Embryonic facial prominence (tissue), 1 donor: ENCODE results near the gene PLAAT5.

Experiments used
- DNase-seq: peaks from one replicate; pipeline ENCODE4 v3.0.0-alpha.2; 2016; ENCODE audit errors: extremely low spot score

PLAAT5 gene

DNA sequence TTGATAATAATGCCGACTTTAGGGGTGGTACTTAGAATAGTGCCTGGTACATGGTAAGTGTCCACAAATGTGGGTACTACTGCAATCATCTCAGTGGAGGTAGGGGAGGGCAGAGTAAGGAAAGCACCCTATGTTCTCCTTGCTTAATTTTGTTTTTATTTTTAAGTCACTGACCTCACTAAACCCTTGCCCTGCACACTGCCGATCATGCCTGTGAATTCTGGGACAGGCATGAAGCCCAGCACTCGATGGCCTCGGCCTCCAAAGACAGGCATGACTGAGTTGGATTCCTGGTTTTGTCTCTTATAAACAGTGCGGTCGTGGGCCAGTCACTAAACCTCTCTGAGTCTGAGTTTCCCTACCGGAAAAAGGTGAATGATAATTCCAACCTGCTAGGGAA lies 21.8 kb upstream of the PLAAT5 start:
- DNase-seq: no peak

DNA sequence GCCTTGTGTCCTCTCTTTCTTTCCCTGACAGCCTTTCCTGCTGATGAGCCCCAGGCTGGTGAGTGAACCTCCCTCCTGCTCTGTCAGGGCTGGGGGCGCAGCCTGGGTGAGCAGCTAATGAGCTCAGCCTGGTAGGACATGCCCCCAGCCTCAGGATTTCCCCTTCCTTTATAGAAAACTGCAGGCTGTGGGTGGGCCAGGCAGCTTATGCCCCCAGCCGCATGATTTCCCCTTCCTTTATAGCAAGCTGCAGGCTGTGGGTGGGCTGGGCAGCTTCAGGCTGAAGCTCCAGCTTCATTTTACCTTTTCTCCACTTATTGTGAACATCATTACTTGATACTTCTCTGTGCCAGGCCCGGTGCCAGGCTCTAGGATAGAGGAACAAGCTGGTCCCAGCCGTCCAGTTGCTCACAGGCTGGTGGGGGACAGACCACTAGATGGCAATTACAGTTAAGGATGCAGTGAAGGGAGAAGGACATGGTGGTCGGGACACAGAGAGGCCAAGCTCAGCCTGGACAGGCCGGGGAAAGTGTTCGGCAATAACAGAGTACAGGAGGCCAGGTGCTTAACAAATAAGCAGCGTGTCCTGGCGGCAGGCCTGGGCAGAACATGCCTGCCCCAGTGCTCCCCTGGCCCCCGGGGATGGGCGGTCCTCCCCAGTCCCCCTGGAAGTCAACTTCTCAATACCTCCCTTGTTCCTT lies 20.2 kb upstream of the PLAAT5 start:
- no peak for DNase-seq

DNA sequence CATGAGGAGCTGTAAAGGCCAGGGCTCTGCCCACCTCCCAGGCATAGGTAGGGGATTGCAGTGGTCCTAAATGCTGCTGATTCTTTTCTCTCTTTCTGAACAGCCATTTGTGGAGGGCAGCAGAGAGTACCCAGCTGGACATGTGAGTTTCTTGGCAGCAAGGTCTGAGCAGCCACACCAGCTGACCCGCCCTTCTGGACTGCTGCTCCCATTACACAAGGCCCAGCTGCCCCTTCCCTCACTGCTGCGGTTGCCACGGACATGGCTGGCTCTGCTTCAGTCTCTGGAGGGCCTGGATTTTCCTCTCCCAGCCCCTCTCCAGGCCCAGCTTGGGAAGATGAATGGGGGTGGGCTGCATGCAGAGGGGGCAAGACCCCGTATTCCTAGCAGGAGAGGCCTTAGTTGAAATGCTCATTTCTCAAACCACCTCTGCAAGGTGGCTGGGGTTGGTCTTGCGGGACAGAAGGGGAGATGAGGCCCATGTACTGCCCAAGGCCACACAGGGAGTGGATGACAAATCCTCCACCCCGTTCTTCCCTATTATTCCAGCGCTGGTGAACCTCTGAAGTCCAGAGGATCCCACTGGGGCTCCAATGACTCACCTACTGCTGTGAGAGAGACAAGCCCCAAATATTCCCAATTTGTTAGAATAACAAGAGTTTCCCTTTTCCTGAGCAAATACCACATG lies 19.5 kb upstream of the PLAAT5 start:
- no peak for DNase-seq

DNA sequence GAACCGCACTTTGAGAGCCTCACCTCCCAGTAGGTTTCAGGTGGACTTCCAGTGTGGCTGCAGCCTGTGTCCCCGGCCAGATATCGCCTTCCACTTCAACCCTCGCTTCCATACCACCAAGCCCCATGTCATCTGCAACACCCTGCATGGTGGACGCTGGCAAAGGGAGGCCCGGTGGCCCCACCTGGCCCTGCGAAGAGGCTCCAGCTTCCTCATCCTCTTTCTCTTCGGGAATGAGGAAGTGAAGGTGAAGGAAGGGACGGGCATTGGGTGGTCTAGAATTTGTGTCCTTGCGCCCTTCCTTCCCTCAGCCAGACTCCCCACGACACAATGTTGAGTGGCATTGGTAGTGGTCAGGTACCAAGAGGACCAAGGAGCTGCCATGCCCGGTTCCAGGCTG lies 17.8 kb upstream of the PLAAT5 start:
- no peak for DNase-seq

GRCh38 chr11:63508009-63508408 lies 17.0 kb upstream of the PLAAT5 start:
- DNase-seq: no peak

DNA sequence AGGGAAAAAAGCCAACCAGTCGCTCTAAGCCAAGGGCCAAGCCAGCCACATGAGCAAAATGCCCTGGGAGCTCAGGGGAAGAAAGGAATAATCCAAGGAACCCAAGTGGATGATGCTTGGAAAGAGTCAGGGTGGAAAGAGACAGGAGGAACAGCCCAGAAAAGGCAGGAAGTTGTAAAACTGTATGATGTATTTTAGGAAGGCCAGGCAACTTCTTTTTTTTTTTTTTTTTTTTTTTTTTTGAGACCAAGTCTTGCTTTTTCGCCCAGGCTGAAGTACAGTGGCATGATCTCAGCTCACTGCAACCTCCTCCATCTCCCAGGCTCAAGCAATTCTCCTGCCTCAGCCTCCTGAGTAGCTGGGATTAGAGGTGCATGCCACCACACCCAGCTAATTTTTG lies 16.5 kb upstream of the PLAAT5 start:
- no peak for DNase-seq

GRCh38 chr11:63506876-63507275 lies 15.9 kb upstream of the PLAAT5 start:
- no peak for DNase-seq

DNA sequence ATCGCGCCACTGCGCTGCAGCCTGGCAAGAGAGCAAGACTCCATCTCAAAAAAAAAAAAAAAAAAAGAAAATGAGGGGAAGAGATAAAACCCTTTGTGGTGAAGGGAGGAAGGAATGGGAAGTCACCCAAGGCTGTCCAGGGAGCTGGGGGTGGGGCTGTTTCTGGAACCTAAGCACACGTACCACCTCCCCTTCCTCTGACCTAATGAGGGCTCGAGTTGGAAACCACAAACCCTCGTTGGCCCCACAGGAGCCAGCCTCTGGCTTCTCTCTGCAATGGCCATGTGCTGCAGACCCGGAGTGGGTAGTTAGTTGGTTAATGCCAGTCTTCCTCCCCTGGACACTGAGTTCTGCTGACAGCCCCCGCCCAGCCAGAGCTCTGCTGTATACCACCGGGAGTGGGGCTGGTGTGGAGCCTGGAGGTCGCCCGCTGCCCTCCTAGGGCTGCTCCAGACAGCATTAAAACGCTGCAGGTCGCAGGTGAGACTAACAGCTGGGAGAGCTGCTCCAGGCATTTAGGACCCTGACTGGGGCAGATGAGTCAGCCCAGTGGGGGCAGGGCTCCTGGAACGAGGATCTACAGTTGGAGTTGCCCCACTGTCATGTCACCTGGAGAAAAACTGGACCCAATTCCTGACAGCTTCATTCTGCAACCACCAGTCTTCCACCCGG lies 15.0 kb upstream of the PLAAT5 start, which contains the start of gene LGALS12:
Gene LGALS12, plus strand, starts transcription at position 228 of the 672 bp plus-strand sequence. Its CDS starts 375 bp downstream, at position 603.
- no peak for DNase-seq

GRCh38 chr11:63504933-63505586 lies 14.1 kb upstream of the PLAAT5 start:
- no peak for DNase-seq

DNA sequence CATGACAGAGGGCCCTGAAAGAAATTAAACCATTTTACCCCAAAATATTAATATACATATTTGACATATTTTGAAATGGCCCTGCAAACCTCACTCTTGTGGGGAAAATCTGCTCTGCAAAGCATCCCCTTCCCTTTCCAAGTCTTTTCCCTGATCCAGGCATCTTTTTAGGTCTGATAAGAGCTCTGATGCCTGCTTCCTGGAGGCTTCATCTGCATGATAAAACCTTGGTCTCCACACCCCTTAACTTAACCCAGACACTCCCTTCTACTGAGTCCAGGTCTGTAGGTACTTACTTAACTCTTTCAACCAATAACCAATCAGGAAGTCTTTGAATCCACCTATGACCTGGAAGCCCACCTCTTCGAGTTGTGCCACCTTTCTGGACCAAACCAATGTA lies 13.1 kb upstream of the PLAAT5 start:
- DNase-seq: no peak

- DNase-seq: no peak
These were observed 12.5 kb upstream of the PLAAT5 start for GRCh38 chr11:63503492-63503891.

DNA sequence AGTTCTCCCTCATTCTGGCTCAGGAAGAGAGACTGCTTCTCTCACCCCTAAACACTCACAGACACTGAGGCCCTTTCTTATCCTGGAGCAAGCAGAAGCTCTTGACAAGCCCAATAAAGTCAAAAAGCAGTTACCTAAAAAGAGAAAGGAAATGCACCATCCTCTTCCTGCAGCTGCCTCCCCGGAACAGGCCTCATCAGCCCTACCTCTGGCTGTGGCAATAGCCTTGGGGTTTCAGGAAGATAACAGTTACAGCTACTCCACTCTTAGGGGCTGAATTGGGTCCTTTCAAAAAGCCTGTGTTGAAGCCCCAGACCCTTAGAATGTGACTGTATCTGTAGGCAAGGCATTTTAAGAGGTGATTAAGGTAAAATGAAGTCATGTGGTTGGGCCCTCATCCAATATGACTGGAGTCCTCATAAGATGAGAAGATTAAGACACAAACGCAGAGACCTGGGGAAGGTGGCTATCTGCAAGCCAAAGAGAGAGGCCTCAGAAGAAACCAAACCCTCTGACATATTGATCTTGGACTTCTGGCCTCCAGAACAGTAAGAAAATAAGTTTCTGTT lies 11.4 kb upstream of the PLAAT5 start:
- no peak for DNase-seq

GRCh38 chr11:63501236-63501635 lies 10.3 kb upstream of the PLAAT5 start:
- no peak for DNase-seq

- DNase-seq: no peak
These were observed 8.9 kb upstream of the PLAAT5 start for GRCh38 chr11:63499874-63500273.

DNA sequence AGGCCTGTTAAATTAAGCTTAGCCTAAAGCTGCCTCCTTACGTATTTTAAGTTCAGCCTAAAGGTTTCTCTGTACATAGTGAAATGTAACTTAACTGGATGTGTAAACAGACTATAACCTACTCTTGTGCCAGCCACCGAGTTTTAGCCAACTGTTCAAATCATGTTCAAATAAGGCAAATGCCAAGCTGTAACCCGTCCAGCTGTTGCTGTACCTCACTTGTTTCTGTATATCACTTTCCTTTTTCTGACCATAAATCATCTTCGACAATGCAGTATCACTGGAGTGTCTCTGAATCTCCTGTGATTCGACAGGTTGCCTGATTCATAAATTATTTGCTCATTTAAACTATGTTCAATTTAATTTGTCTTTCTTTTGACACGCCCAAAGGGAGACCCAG lies 4.0 kb upstream of the PLAAT5 start:
- no peak for DNase-seq

DNA sequence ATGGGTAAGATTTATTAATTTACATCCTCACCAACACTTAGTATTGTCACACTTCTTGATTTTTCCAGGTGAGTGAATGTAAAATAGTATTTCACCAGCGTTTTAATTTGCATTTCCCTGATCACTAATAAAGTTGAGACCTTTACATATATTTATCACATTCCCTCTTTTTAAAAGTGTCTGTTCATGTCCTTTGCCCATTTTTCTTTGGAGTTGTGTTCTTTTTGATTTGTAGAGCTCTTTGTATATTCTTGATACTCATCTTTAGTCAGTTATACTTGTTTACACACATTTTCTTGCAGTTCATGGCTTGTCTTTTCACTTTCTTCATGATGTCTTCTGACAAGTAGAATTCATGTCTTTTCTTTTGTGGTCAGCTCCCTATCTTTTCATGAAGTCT lies 2.2 kb upstream of the PLAAT5 start:
- DNase-seq: no peak

GRCh38 chr11:63492441-63492840 lies 1.5 kb upstream of the PLAAT5 start:
- no peak for DNase-seq

DNA sequence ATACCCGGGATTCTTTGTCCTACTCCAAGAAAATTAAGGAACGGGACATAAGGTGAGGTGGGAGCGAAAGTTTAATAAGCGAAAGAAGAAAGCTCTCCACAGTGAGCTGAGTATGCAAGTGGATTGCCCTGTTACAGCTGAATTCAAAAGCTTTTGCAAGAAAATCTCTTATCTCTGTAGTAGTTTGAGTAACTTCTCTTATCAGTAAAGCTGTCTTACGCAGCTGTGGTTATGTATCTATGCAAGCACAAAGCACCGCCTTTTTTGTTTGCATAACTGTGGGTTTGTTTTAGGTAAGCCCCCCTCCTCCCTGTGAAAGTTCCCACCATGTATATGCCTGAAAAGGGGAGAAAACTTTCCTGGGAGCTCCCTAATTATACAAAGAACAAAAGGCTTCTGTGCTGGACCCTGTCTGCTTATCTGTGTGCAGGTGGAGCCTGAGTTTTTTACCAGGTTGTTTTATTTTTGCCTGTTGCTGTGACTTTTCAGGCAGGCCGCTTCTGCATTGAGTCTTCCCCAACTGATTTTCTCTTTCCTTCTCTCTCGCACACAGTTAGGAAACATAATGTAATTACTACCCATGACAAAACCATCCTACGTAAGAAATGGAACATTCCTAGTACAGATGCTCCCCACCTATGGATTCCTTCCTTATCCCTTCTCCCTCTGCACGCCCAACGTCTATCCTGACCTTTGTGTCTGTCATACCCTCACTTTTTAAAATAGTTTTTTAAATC lies 837 bp upstream of the PLAAT5 start:
- DNase-seq: no peak

DNA sequence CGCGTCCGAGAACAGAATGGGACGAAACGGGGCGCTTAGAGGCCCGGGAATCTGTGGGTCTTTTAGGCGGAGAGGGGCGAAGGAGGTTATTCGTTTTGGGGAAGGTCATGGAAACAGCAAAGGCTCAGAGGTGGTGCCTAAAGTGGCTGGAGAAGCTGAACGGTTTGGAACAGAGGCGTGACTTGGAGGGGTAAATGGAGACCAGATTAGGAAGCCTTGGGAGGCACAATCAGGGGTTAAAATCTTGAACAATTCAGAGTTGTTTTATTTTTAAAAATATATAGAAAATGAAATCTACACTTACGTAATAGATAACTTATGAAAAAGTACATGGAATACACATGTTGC lies 247 bp upstream of the PLAAT5 start:
- DNase-seq: no peak

DNA sequence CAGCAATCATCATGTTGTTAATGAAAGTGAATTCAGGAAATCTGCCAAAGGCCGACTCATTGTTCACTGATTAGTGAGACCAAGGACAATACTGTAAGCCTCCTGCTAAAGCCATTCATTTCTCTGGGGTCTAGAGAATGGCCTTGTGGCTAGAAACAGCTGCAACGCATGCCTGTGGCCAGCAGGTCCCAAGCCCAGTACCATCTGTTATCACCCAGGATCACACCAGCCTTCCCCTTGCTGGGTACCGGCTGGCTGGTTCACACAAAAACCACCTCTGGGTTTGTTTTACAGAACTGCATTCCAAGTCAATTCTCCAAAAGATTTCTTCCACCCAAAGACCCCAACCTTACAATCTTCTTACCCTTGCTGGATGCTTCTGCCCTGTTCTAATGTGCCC lies 1.1 kb downstream of the PLAAT5 start:
- no peak for DNase-seq

- DNase-seq: no peak
These were observed 2.2 kb downstream of the PLAAT5 start for GRCh38 chr11:63488789-63489188.

- DNase-seq: no peak
These were observed 5.2 kb downstream of the PLAAT5 start for GRCh38 chr11:63485777-63486176.
